GM23248 (cell line): ENCODE data around the gene SLC13A1. TPM values are rescaled to one million over a fixed set of nuclear protein-coding genes. Genes with fewer than 3 reads are reported as not detected.

Source experiments
- DNase-seq: peaks from one replicate; pipeline ENCODE4 v3.0.0-alpha.2; 2015
- H2AFZ ChIP-seq: fragments of 200-600 bp; sonication (generic); 2 replicates; pipeline ENCODE4 v1.6.1; 2016; ENCODE audit warnings: antibody characterized with exemption
- H3F3A ChIP-seq: fragments of 200-600 bp; sonication (generic); 2 replicates; pipeline ENCODE4 v1.6.1; 2016; ENCODE audit warnings: mild to moderate bottlenecking, antibody characterized with exemption, mixed run types; ENCODE audit not compliant: insufficient read depth
- H3K27ac ChIP-seq: fragments of 200-600 bp; sonication (generic); 2 replicates; pipeline ENCODE4 v1.5.1; 2016; ENCODE audit warnings: mild to moderate bottlenecking
- H3K27me3 ChIP-seq: fragments of 200-600 bp; sonication (generic); replicated peaks from 2 replicates; pipeline ENCODE4 v1.6.1; 2016; ENCODE audit warnings: mild to moderate bottlenecking; ENCODE audit not compliant: insufficient read depth
- H3K36me3 ChIP-seq: fragments of 200-600 bp; sonication (generic); 2 replicates; pipeline ENCODE4 v1.6.1; 2016; ENCODE audit warnings: low read depth, mild to moderate bottlenecking
- H3K4me1 ChIP-seq: fragments of 200-600 bp; sonication (generic); 2 replicates; pipeline ENCODE4 v1.6.1; 2016; ENCODE audit warnings: mild to moderate bottlenecking; ENCODE audit not compliant: insufficient read depth
- H3K4me2 ChIP-seq: fragments of 200-600 bp; sonication (generic); one replicate; pipeline ENCODE4 v1.6.1; 2016; ENCODE audit warnings: mild to moderate bottlenecking; ENCODE audit not compliant: unreplicated experiment
- H3K4me3 ChIP-seq: fragments of 200-600 bp; sonication (generic); 2 replicates; pipeline ENCODE4 v1.5.1; 2016; ENCODE audit warnings: mild to moderate bottlenecking
- H3K79me2 ChIP-seq: fragments of 200-600 bp; sonication (generic); 2 replicates; pipeline ENCODE4 v1.6.1; 2016; ENCODE audit warnings: mild to moderate bottlenecking; ENCODE audit not compliant: insufficient read depth
- H3K9ac ChIP-seq: fragments of 200-600 bp; sonication (generic); 2 replicates; pipeline ENCODE4 v1.6.1; 2016; ENCODE audit warnings: mild to moderate bottlenecking
- H3K9me2 ChIP-seq: fragments of 200-600 bp; sonication (generic); 2 replicates; pipeline ENCODE4 v1.6.1; 2016; ENCODE audit warnings: mixed run types, mild to moderate bottlenecking, moderate library complexity; ENCODE audit not compliant: insufficient read depth
- H3K9me3 ChIP-seq: fragments of 200-600 bp; sonication (generic); one replicate; pipeline ENCODE4 v1.6.1; 2017; ENCODE audit warnings: low read depth
- H4K20me1 ChIP-seq: fragments of 200-600 bp; sonication (generic); 2 replicates; pipeline ENCODE4 v1.6.0; 2016; ENCODE audit not compliant: insufficient read depth
- EZH2 ChIP-seq: fragments of 200-600 bp; sonication (generic); IDR thresholded peaks from 2 replicates; pipeline ENCODE4 v1.6.1; 2018; ENCODE audit warnings: antibody characterized with exemption, mild to moderate bottlenecking; ENCODE audit not compliant: insufficient read depth, poor library complexity, severe bottlenecking
- EZH2phosphoT487 ChIP-seq: fragments of 200-600 bp; sonication (generic); IDR thresholded peaks from 2 replicates; pipeline ENCODE4 v1.6.1; 2018; ENCODE audit warnings: antibody characterized with exemption, moderate library complexity, mild to moderate bottlenecking, low read depth; ENCODE audit not compliant: insufficient read depth
- WGBS, 2 experiments: methylation state at CpG; one replicate each; pipeline ENCODE4 v1.1.6; 2015 to 2017; ENCODE audit warnings: low lambda C conversion rate in 2 of 2, low coverage in 1 of 2; ENCODE audit errors: missing lambda C conversion rate in 2 of 2; 5-methylcytosine and 5-hydroxymethylcytosine counted together
- in situ Hi-C: fragments of 300-500 bp; cut with MboI; formaldehyde crosslinking; loops from 2 replicates; pipeline ENCODE4 v1.15.0; 2020
- polyA plus RNA-seq: library from polyadenylated mRNA; unstranded; fragments of >200 nt; fragmentation: Nextera tagmentation; extraction: Ambion mirVana; gene quantifications from 2 replicates; pipeline ENCODE4 v1.2.1, GENCODE V29; 2016
- total RNA-seq: library from RNA; depleted of rRNA; stranded (reverse); fragments of >200 nt; shearing (Covaris generic); gene quantifications from 2 replicates; pipeline ENCODE4 v1.2.3, GENCODE V29; 2014

SLC13A1 gene
- total and polyA plus RNA-seq, 2 experiments from 2014 or later, result not detected

- DNase-seq, result no peak
- H3K36me3 ChIP-seq, result no peaks in the 10 kb centered on the region
- no peaks in the 10 kb centered on the region for H3K79me2 ChIP-seq
- no peak overlapping the region for H3K9ac ChIP-seq
- no peaks in the 10 kb centered on the region for H3K4me1 ChIP-seq
- no peaks in the 10 kb centered on the region for H3K9me3 ChIP-seq
- no peak for TF ChIP-seq EZH2phosphoT487
- no peak for TF ChIP-seq EZH2
- in situ Hi-C loops, result no loop called here
- no peaks in the 10 kb centered on the region for H3K9me2 ChIP-seq
- H3K4me2 ChIP-seq, result no peak overlapping the region
- H3K27me3 ChIP-seq, result no peaks in the 10 kb centered on the region
- no peak overlapping the region for H3K4me3 ChIP-seq
- no peak overlapping the region for H2AFZ ChIP-seq
- no peaks in the 10 kb centered on the region for H3F3A ChIP-seq
- H4K20me1 ChIP-seq, result no peaks in the 10 kb centered on the region
- H3K27ac ChIP-seq, result no peak overlapping the region
Measured at GRCh38 chr7:123177442-123177841, 22.3 kb downstream of the SLC13A1 start.

- H3K79me2 ChIP-seq, result no peaks in the 10 kb centered on the region
- no peaks in the 10 kb centered on the region for H3K36me3 ChIP-seq
- no peak overlapping the region for H3K4me3 ChIP-seq
- no peaks in the 10 kb centered on the region for H4K20me1 ChIP-seq
- DNase-seq, result no peak
- no peaks in the 10 kb centered on the region for H3K9me3 ChIP-seq
- in situ Hi-C loops, result no loop called here
- TF ChIP-seq EZH2phosphoT487 (no peak), EZH2 (no peak)
- H3K27ac ChIP-seq, result no peak overlapping the region
- H3F3A ChIP-seq, result no peaks in the 10 kb centered on the region
- no peaks in the 10 kb centered on the region for H3K27me3 ChIP-seq
- no peak overlapping the region for H3K4me2 ChIP-seq
- 15 to 21% methylated on average over 15 of the region's 15 CpGs for WGBS, 2 experiments
- H2AFZ ChIP-seq, result no peak overlapping the region
- no peaks in the 10 kb centered on the region for H3K4me1 ChIP-seq
- no peaks in the 10 kb centered on the region for H3K9me2 ChIP-seq
- H3K9ac ChIP-seq, result no peak overlapping the region
Measured at GRCh38 chr7:123170333-123171246, 29.2 kb downstream of the SLC13A1 start.

- no peak overlapping the region for H3K4me3 ChIP-seq
- no peak overlapping the region for H2AFZ ChIP-seq
- TF ChIP-seq EZH2phosphoT487, result no peak
- no peak for TF ChIP-seq EZH2
- H3K4me1 ChIP-seq, result no peaks in the 10 kb centered on the region
- no peak overlapping the region for H3K4me2 ChIP-seq
- no peaks in the 10 kb centered on the region for H3K27me3 ChIP-seq
- H3K79me2 ChIP-seq, result no peaks in the 10 kb centered on the region
- no peak overlapping the region for H3K27ac ChIP-seq
- DNase-seq, result no peak
- H3K36me3 ChIP-seq, result no peaks in the 10 kb centered on the region
- no peaks in the 10 kb centered on the region for H3K9me3 ChIP-seq
- H4K20me1 ChIP-seq, result no peaks in the 10 kb centered on the region
- H3F3A ChIP-seq, result no peaks in the 10 kb centered on the region
- no peak overlapping the region for H3K9ac ChIP-seq
- in situ Hi-C loops, result no loop called here
- WGBS, 2 experiments, result 12 to 14% methylated on average over 8 of the region's 8 CpGs
- no peaks in the 10 kb centered on the region for H3K9me2 ChIP-seq
Measured at GRCh38 chr7:123169065-123169464, 30.7 kb downstream of the SLC13A1 start.

- Histone ChIP-seq H2AFZ (no peak overlapping the region), H3K79me2 (no peaks in the 10 kb centered on the region), H3K27ac (no peak overlapping the region), H3K36me3 (no peaks in the 10 kb centered on the region), H3K9me2 (no peaks in the 10 kb centered on the region), H3K9me3 (no peaks in the 10 kb centered on the region), H3K27me3 (no peaks in the 10 kb centered on the region), H3F3A (no peaks in the 10 kb centered on the region), H3K4me1 (no peaks in the 10 kb centered on the region), H3K4me2 (no peak overlapping the region), H3K9ac (no peak overlapping the region), H3K4me3 (no peak overlapping the region), H4K20me1 (no peaks in the 10 kb centered on the region)
- in situ Hi-C loops, result no loop called here
- TF ChIP-seq EZH2 (no peak), EZH2phosphoT487 (no peak)
- no peak for DNase-seq
Measured at GRCh38 chr7:123157606-123158005, 42.2 kb downstream of the SLC13A1 start.

GRCh38 chr7:123155571-123155970 lies 44.2 kb downstream of the SLC13A1 start:
- Histone ChIP-seq H3K36me3 (no peaks in the 10 kb centered on the region), H3K4me3 (no peak overlapping the region), H2AFZ (no peak overlapping the region), H3K9me3 (no peaks in the 10 kb centered on the region), H3K79me2 (no peaks in the 10 kb centered on the region), H4K20me1 (no peaks in the 10 kb centered on the region), H3K9me2 (no peaks in the 10 kb centered on the region), H3K4me2 (no peak overlapping the region), H3K9ac (no peak overlapping the region), H3K27me3 (no peaks in the 10 kb centered on the region), H3K4me1 (no peaks in the 10 kb centered on the region), H3K27ac (no peak overlapping the region), H3F3A (no peaks in the 10 kb centered on the region)
- TF ChIP-seq EZH2phosphoT487, result no peak
- no peak for TF ChIP-seq EZH2
- WGBS, 2 experiments, result 25 to 30% methylated on average over 7 of the region's 7 CpGs
- in situ Hi-C loops, result no loop called here
- DNase-seq, result no peak
